Breast epithelium (tissue), 4 donors: ENCODE data around the gene PPP2R3C. TPM values are rescaled to one million over a fixed set of nuclear protein-coding genes. Genes with fewer than 3 reads are reported as not detected.
A peak's percentile ranks its signal among the peaks of the same experiment; 100 is the strongest.

Source experiments
- DNase-seq, 2 donors: peaks; one replicate each; pipeline ENCODE4 v3.0.0-alpha.2; 2019; ENCODE audit warnings: low spot score in 2 of 2
- H3K27ac ChIP-seq, 2 donors: fragments of 200-600 bp; sonication (generic) in 1 of 2; one replicate each; pipeline ENCODE4 v1.5.1; 2016 to 2019; ENCODE audit warnings: mild to moderate bottlenecking in 1 of 2
- H3K27me3 ChIP-seq, 2 donors: fragments of 200-600 bp; sonication (generic) in 1 of 2; one replicate each; pipeline versions ENCODE4 v1.5.1 to v1.6.0; 2017 to 2019; ENCODE audit warnings: control low read depth in 1 of 2, mild to moderate bottlenecking in 1 of 2
- H3K36me3 ChIP-seq: fragments of 200-600 bp; one replicate; pipeline ENCODE4 v1.5.1; 2019
- H3K4me1 ChIP-seq, 2 donors: fragments of 200-600 bp; sonication (generic); one replicate each; pipeline ENCODE4 v1.5.1; 2016 to 2019; ENCODE audit warnings: control low read depth in 1 of 2
- H3K4me3 ChIP-seq, 3 donors: fragments of 200-600 bp; sonication (generic); 1 replicate in 2 of 3; 2 replicates in 1 of 3; pipeline ENCODE4 v1.5.1; 2016 to 2019; ENCODE audit warnings: mild to moderate bottlenecking in 3 of 3, moderate library complexity in 2 of 3
- H3K9me3 ChIP-seq, 2 donors: fragments of 200-600 bp; sonication (generic) in 1 of 2; one replicate each; pipeline ENCODE4 v1.5.1; 2016 to 2019; ENCODE audit warnings: control low read depth in 1 of 2
- POLR2A ChIP-seq: fragments of 450-650 bp; IDR thresholded peaks from one replicate; pipeline ENCODE4 v1.6.1; 2016; ENCODE audit warnings: antibody characterized with exemption, mild to moderate bottlenecking, moderate library complexity
- POLR2AphosphoS5 ChIP-seq, 3 donors: sonication (generic); formaldehyde crosslinking; IDR thresholded peaks; one replicate each; pipeline ENCODE4 v1.6.1; 2017; ENCODE audit warnings: antibody characterized with exemption in 3 of 3
- intact Hi-C: fragments of 100-400 bp; cut with DNase I; formaldehyde crosslinking; loops from one replicate; pipeline ENCODE4 v1.15.1; 2023; ENCODE audit warnings: low total_unique reads
- total RNA-seq, 3 donors: library from RNA; depleted of rRNA; stranded (reverse); fragments of >200 nt; gene quantifications; one replicate each; pipeline ENCODE4 v1.1.0, GENCODE V29; 2016
- TF ChIP-seq, protein P1 (sequence below), 3 donors: fragments of 450-650 bp; IDR thresholded peaks; one replicate each; pipeline ENCODE4 v1.5.1; 2016 to 2017; ENCODE audit warnings: antibody characterized with exemption in 3 of 3, mild to moderate bottlenecking in 3 of 3, moderate library complexity in 3 of 3

PPP2R3C gene
- total RNA-seq, 3 donors from 2014 or later: 28.2 to 32.1 (median 28.6) TPM

DNA sequence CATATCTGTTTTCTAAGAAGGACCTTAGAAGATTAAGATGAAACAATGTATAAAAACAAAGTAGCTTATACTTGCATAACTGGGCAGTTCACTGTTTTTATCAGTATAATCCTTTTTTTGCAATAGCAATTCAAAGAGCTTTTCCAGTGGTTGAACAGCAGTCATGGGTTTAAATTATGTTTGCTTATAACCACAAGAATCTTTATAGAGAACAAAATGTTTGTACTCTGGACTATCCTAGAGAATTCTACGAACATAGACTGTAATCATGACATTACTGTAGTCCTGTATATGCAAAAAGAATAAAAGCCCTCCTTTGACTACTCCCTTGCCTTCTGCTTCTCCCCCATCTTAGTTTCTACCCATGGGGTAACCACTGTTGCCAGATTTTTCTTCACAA is 70.0 kb downstream of the PPP2R3C start:
- no peaks in the 10 kb centered on the region for H3K36me3 ChIP-seq
- H3K4me3 ChIP-seq: no peak overlapping the region
- intact Hi-C loops: no loop called here
- H3K9me3 ChIP-seq: no peaks in the 10 kb centered on the region
- no peak for DNase-seq
- peaks cover 0 to 4% of the 10 kb centered on the region in 2 donors for H3K4me1 ChIP-seq
- TF ChIP-seq POLR2A (no peak), POLR2AphosphoS5 (IDR thresholded peaks at IDR 0.05) (no peak)
- TF ChIP-seq, protein P1, sequence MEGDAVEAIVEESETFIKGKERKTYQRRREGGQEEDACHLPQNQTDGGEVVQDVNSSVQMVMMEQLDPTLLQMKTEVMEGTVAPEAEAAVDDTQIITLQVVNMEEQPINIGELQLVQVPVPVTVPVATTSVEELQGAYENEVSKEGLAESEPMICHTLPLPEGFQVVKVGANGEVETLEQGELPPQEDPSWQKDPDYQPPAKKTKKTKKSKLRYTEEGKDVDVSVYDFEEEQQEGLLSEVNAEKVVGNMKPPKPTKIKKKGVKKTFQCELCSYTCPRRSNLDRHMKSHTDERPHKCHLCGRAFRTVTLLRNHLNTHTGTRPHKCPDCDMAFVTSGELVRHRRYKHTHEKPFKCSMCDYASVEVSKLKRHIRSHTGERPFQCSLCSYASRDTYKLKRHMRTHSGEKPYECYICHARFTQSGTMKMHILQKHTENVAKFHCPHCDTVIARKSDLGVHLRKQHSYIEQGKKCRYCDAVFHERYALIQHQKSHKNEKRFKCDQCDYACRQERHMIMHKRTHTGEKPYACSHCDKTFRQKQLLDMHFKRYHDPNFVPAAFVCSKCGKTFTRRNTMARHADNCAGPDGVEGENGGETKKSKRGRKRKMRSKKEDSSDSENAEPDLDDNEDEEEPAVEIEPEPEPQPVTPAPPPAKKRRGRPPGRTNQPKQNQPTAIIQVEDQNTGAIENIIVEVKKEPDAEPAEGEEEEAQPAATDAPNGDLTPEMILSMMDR (IDR thresholded peaks at IDR 0.05): no peak
- H3K27me3 ChIP-seq: no peaks in the 10 kb centered on the region
- H3K27ac ChIP-seq: peak overlapping the region in 1 of 2 donors; percentile 1

DNA sequence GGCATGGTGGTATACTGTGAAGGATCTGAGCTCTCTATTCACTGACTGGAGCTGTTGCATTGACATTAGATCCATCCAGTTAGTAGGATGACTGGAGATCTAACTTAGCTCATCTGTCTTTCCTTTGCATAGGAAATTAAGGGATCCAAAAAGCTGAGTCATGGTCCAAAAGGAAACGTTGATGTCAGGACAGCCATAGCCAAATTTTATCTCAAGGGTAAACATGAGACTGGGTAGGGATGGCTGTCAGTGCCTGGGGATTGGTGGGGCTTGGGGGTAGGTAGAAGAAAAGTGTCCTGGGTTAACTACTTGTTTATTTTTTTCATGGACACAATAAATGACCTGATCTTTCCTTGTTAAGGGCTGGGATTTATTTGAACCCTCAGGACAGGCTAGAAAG is 71.1 kb downstream of the PPP2R3C start:
- DNase-seq: no peak
- Histone ChIP-seq H3K27me3 (no peaks in the 10 kb centered on the region), H3K4me1 (peaks cover 0 to 4% of the 10 kb centered on the region in 2 donors), H3K27ac (no peak overlapping the region), H3K9me3 (no peaks in the 10 kb centered on the region), H3K4me3 (no peak overlapping the region), H3K36me3 (no peaks in the 10 kb centered on the region)
- intact Hi-C loops: no loop called here
- TF ChIP-seq POLR2A: no peak

DNA sequence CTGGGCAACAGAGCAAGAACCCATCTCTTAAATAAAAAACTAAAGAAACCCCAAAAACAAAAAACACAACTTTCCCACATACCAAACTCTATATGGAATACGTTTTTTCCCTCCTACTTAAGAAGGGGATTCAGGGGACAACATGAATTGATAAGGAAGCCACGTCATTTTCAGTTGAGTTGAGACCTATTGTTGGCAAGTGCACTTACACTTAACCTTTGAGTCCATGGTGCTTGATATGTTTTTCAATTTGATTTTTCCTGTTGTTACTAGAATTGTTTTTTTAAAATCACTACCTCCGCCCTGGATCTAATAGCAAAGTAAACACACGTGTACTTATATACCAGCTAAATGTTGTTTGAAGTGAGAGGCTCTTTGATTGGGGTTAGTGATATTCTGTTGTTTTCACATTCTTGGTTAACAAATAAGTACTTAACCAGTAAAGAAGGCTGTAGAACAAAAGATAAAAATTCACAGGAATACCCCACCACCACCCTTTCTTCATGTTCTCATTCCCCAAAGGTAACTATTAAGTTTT is 73.7 kb downstream of the PPP2R3C start:
- no peak overlapping the region for H3K27ac ChIP-seq

DNA sequence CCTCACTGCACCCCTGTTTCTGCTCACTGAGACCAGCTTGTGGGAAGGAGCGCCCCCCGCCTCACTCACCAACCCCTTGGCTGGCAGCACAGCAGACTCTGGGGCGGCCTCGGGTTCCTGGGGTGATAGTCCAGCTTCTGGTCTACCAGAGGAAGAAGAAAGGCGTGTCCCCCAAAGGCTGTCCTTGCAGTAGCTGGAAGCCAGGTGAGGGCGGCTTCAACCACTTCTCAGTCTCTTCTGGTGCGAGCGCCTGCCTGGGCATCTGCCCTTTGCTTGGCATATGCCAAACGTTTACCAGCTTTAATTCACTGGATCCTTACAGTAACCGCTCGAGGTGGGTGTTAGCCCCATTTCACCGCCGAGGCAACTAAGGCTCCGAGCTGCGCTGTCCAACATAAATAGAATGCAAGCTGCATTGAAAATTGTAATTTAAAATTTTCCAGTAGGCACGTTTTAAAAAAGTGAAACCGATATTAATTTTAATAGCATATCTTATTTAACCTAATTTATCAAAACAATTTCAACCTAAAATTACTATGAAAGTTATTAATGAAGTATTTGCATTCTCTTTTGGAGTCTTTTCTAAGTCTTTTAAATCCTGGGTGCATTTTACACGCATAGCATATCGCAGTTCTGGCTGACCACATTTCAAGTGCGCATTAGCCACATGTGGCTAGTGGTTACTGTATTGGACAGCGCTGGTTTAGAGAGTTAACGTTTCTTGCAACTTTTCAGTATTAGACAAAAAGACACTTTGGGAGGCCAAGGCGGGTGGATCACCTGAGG is 74.8 kb downstream of the PPP2R3C start:
- Histone ChIP-seq H3K9me3 (no peaks in the 10 kb centered on the region), H3K27me3 (no peaks in the 10 kb centered on the region), H3K4me1 (peaks cover 0 to 4% of the 10 kb centered on the region in 2 donors), H3K36me3 (no peaks in the 10 kb centered on the region), H3K27ac (peak overlapping the region; percentile 98 to 99), H3K4me3 (peak overlapping the region; percentile 81 to 92 (median 88))
- DNase-seq: peak; percentile 57 to 61
- intact Hi-C loops: no loop called here
- TF ChIP-seq POLR2AphosphoS5 (IDR thresholded peaks at IDR 0.05) (no peak), POLR2A (no peak)
- TF ChIP-seq, protein P1 (IDR thresholded peaks at IDR 0.05): no peak

More for the DNA sequence above, 73.7 kb downstream of the PPP2R3C start:
- Histone ChIP-seq H3K36me3 (no peaks in the 10 kb centered on the region), H3K4me3 (peak overlapping the region in 1 of 3 donors; percentile 92), H3K9me3 (no peaks in the 10 kb centered on the region), H3K27me3 (no peaks in the 10 kb centered on the region), H3K4me1 (peaks cover 0 to 4% of the 10 kb centered on the region in 2 donors)
- intact Hi-C loops: no loop called here
- DNase-seq: no peak
- TF ChIP-seq POLR2A: no peak
- no peak for TF ChIP-seq POLR2AphosphoS5 (IDR thresholded peaks at IDR 0.05)
- TF ChIP-seq, protein P1 (IDR thresholded peaks at IDR 0.05): no peak

DNA sequence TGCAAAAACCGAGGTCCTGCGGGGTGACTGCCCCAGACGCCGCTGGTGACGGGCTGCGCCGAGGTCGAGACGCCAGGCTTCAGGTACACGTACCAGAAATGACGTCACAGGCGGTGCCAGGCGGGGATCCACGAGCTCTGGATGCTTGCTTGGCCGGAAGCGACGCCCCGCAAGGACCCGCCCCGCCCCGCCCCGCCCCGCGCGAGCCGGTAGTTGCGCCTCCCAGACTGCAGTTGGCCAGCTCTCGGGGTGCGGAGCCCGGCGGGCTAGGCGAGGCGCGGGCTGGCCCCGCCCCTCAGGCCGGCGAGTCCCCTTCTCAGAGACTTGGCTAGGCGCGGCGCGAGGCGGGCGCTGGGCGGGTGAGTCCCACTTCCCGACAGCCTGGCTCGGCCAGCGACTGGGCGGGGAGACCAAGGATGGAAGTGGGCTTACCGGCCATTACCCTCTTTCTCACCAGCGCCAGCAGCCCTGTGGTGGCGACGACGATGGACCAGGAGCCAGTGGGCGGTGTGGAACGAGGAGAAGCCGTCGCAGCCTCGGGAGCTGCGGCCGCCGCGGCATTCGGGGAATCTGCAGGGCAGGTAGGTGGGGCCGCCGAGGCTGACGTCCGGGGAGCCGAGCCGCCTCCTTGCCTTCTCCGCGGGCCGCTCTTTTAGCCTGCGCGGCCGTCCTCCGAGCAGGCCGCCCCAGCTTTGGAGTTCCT is 75.6 kb downstream of the PPP2R3C start, which contains the start of gene FAM177A1:
FAM177A1 (plus strand) TSS at position 225 of the 703 bp plus-strand sequence; CDS start at position 417, 192 bp downstream.
- peak within 1 kb of the TSS; percentile 98 to 99 for H3K27ac ChIP-seq
- intact Hi-C loops: no loop called here
- TF ChIP-seq, protein P1 (IDR thresholded peaks at IDR 0.05): peak in 1 of 3 donors; percentile 6
- peak; percentile 56 for TF ChIP-seq POLR2A
- TF ChIP-seq POLR2AphosphoS5 (IDR thresholded peaks at IDR 0.05): peak; percentile 66 to 93 (median 74)
- H3K36me3 ChIP-seq: no peaks in the 10 kb centered on the region
- no peaks in the 10 kb centered on the region for H3K9me3 ChIP-seq
- H3K27me3 ChIP-seq: no peaks in the 10 kb centered on the region
- peak within 1 kb of the TSS; percentile 81 to 92 (median 88) for H3K4me3 ChIP-seq
- peak; percentile 97 to 99 for DNase-seq
- peaks cover 0 to 4% of the 10 kb centered on the region in 2 donors for H3K4me1 ChIP-seq
